Activated CD8-positive, alpha-beta memory T cell treated with anti-CD3 and anti-CD28 coated beads, Interleukin-2, amount 50 U/mL, for 1 hour (primary cell): ENCODE measurements around the gene CDK5RAP2.
"Not testable (repeated sequence)": the region's sequence is repeated elsewhere in the genome, so short reads cannot be mapped to it uniquely, and the experiment has no call there.

Experiments
- DNase-seq: peaks from one replicate; pipeline ENCODE4 v3.0.0-alpha.2; 2020; ENCODE audit errors: extremely low read depth

CDK5RAP2 gene

DNA sequence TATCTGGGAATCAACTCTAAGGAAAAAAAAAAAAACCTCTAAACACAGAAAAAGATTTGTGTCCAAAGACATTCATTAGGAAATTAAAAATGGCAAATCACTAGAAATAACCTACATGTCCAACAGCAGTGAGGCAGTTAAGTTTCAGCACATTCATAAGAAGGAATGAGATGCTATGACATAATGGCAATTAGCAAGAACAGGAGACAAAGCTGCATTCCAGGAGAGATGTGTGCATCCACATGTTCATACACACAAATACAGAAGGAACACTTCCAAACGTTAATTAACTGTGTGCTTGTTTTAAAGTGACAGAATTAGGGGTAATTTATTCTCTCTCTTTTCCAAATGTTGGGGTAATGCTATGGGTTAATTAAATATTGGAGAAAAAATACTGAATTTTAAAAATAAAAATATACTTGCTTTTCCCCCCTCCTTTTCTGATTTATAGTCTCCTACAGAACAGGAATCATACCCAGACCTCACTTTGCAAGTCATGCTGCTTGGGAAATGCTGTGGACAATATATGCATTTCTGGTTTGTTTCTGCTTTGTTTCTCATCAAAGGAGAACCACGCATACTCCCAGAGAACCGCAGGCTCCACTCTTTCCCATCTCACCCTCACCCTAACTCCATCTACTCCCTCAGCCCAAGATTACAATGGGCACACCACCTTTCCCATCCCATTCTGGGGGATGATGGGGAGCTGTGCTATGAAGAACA, 114.1 kb downstream of the CDK5RAP2 start:
- no peak for DNase-seq

DNA sequence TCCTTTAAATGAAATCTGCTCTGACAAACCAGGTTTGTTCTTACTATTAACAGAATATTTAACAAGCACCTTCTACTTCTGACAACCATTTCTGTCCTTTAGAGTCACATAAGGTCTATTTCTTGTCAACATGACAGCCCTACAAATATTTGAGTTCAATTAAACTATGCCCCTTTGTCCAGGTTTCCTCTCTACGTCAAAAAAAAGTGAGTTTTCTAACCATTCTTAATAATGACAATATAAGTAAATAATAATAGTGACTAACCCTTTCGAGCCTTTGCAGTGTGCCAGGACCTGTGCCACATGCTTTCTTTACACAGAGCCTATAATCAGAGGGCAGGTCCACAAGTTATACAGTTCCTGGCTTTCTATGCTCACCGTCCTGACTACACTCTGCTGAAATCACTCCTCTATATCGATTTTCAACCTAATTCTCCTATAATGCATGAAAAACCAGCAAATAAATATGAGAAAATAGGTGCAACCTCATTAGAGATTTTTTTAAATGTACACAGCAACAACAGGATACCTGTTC, 115.0 kb downstream of the CDK5RAP2 start:
- no peak for DNase-seq

DNA sequence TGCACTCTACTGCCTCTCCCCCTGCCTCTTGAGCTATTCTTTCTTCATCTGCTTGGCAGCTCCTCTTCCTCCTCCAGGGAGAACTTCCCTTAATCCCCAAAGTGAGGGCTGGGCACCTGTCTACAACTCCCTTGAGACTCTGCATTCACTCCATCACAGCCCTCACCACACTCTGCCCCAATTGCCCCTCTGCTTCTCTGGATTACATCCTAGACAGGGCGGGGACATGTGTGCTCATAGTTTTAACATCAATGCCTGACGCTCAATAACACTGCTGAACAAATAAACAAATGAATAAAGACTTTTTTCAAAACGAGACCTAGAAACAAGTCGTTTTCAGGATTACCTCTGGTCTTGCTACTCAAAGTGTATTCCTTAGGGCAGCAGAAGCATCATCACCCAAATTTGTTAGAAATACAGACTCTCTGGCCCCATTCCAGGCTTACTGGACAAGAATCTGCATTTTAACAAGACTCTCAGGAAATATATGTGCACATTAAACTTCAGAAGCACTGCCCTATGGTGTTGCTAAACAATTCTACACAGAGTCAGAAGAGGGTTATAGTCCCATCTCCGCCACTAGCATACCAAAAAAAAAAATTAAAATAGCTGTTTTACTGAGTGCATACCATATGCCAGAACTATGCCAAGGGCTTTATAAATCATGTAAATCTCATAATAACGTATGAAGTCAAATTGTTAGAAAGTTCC, 115.6 kb downstream of the CDK5RAP2 start:
- no peak for DNase-seq

DNA sequence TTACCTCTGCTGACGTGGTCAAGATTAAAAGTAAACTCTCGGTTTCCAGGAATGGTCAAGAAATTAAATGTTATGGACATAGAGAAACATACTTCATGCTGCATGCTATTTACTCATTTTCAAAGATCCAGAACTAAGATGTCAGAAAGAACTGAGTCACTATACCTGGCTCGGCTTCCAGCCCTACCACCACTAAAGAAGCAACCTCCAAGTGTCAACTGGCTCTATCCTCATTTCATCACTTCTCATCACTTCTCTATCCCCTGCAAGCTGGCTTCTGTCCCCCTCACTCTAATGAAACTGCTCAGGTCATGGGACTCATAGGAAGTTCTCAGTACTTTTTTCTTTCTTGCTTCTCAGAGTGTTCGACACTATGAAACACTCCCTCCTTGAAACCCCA, 116.2 kb downstream of the CDK5RAP2 start:
- no peak for DNase-seq

DNA sequence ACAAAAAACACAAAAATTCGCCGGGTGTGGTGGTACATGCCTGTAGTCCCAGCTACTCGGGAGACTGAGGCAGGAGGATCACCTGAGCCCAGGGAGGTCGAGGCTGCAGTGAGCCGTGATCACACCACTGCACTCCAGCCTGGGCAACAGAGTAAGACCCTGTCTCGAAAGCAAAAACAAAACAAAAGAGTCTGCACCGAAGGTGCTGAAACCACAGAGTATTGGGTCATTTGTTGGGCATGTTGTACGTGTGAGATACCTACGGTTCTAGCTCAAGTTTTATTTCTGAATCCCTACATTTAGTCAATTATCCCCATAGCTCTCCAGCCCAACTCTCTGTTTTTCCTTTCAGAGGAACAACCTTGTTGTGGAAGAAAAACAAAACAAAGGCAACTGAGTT, 118.3 kb downstream of the CDK5RAP2 start:
- not testable (repeated sequence) for DNase-seq

DNA sequence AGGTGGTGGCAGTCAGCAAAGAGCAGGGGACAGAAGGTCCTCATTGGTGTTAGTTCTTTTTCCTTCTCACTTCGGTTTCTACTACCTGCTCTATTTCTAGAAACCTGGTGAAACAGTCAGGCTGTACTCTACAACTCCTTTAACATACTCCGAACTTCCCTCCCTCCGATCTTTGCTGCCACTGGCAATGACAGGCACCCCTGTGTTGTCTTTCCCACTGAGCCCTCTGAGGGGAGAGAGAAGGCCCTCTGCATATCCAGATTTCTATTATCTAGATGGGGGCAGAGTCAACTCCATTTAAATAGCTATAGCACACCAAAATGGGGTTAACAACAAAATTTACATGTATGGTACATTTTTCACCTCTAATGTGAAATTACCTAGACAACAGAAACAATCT, 123.7 kb downstream of the CDK5RAP2 start:
- no peak for DNase-seq

DNA sequence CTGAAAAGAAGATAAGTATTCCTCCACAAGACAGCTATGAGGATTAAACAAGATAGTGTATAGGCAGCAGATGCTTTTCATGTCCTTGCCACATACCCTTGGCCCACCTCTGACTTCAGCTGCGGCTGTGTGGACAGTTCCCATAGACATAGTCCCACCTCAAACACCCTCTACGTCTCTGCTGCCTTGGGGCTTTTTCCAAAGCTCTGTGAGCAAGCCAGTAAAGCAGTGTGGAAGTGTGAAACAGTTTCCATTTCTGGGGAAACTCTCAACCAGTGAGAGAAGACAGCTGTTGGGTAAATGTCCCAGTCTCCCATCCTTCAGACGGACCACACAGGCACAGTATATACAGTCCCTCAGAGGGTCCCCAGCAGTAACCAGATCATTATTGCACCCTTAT, 125.5 kb downstream of the CDK5RAP2 start:
- DNase-seq: no peak

DNA sequence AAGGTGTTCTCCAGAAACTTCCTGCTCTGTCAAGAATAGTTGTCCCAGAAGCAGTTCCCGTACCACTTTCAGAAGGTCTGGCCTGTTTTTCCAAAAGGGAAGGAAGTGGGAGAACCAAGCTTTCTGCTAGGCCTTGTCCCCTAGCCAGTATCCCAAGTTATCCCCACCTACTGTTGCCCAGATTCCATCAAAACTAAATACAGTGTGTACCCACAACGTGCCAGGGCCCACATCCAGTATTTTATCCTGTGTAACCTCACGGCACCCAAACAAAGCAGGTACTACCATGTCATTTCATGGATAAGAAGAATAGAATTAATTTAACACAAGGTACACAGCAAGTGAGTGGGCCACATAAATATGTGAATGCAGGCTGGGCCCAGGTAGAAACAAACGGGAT, 126.2 kb downstream of the CDK5RAP2 start:
- DNase-seq: no peak

DNA sequence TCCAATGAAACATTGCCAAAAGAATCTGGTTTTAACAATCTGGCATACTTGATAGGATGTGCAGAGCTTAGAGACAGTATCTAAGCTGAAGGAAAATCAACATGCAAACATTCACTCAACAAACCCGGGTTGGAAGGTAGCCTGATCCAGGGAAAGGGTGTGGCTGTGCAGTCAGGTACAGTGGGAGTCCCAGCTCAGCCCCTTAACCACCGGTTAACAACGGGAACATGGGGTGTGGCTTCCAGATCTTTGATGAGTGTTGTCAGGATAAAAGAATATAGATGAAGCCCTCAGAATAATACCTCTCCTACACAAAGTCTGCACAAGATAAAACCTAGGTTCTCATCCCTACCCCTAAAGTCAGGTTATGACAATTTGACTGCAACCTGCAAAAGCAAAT, 127.3 kb downstream of the CDK5RAP2 start:
- DNase-seq: no peak

DNA sequence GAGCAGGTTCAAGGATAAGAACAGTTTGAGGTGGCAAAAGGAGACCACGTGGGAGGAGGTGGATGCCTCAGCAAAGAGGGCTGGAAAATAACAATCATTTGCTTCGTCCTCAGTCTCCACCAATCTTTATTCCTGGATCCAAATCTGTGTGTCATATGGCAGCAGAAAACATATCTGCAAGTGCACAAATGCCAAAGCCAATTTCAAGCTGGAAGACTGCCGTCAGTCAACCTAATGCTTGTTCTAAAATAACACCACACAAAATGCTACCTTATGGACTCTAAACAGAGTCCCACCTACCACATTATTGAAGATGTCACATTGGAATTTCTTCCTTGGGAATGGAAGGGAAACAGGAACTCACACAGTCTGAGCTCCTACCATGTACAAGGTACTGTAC, 129.1 kb downstream of the CDK5RAP2 start:
- DNase-seq: no peak

DNA sequence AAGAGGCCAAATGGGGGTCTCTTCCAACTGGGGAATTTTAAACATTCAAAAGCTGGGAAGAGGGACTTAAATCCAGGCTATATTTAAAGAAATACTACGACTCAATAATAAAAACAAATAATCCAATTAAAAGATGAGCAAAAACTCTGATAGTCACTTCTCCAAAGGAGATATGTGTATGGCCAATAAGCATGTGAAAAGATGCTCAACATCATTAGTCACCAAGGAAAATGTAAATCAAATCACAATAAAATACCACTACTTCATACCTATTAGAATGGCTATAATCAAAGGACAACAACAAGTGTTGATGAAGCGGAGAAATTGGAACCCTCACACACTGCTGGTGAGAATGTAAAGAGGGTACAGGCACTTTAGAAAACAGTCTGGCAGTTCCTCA, 130.4 kb downstream of the CDK5RAP2 start:
- no peak for DNase-seq

DNA sequence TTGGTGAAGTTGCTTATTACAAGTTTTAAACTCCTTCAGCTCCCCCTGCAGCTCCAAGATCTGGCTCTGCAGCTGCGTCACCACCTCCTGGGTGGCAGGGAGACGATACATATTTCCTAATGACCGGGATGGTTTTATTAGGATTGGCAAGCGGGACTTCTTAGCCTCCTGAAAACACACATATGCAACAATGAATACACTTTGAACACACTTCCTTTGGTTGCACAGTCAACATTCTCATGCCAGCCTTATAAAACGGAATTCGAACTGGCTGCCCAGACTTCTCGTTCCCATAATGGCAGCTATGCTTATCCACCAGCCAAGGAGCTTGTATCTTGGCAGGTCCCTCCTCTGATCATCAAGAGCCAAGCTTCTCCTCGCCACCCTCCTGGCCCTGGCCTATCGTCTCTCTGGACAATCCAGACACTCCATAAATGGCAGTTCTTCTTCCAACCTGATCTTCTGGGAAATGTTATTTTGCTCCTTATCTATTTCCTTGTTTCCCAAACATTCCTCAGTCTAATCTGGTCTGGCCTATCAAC, 131.9 kb downstream of the CDK5RAP2 start:
- DNase-seq: no peak

DNA sequence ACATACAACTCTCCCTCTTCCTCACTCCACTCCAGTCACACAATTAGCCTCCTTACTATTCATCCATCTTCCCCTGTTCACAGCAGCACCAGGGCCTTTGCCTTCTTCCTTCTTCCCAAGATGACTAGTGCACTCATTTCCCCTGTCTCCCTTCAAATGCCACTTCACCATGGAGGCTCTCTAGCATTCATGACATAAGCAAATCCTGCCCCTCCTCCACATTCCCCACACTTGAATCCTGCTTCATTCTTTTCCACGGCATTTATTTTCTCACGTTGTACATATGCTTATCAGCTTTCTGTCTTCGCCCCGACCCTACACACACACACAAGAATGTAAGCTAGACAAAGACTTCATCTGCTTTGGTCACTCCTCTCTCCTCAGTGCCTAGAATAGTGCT, 133.3 kb downstream of the CDK5RAP2 start:
- DNase-seq: no peak

DNA sequence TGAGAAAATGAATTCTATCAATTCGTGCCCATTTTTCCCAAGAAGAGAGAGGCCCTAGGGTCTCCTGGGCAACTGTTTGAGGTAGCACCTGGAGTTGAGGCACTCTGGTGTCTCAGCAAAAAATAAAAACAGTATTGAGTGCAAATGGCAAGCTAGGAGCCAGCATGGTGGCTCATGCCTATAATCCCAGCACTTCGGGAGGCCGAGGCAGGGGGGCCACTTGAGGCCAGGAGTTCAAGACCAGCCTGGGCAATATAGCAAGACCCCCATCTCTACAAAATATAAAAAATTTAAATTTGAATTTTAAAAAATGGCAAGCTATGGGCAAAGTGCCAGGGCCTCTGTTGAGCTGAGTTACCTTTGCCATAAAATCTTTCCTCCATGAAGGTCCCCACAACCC, 136.0 kb downstream of the CDK5RAP2 start:
- DNase-seq: no peak

DNA sequence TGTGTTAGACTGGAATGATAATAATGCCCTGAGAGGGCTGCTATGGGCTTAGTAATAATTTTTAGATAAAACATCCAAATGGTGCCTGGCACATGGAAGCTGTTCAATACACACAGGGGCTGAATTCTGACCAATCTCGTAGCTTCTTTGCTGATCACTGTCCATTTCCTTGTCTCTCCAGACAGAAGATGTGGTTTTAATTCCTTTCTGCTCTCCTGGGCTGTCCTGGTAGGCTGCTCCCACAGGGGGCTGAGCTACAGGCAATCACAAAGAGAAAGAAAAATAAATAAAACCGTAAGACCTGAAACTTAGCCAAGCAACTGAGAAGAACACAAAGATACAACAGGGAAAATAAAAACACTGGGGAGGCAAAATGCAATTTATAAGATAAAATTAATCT, 136.5 kb downstream of the CDK5RAP2 start:
- no peak for DNase-seq

DNA sequence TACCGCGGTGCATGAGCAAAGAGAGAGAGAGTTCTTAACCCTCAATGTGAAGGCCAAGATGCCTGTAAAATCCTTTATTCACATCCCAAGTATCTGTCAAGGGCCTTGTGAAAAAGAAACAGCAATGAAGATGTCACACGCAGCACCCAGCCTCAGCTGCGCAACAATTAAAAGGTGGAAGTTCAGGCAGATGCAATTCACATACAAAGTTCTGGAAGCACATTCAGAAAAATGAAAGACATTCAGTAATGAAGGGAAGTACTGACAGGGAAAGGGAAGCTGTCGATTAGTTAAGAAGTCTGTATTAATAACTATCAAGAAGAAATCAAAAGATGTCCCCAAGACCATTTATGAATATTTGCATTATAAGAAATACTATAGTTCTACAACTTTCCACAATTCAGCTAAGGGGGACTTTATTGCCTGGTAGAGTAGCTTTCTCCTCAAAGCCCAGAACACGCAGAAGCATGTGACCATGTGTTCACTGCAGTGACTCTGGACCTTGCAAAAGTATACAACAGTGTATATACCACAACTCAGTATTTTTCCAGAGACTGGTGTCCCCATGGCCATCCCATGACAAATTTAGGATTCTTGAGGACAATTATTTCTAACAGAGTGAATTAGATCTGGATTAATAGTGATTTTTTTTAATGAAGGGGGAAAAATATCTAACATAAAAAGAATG, 137.5 kb downstream of the CDK5RAP2 start:
- DNase-seq: no peak

DNA sequence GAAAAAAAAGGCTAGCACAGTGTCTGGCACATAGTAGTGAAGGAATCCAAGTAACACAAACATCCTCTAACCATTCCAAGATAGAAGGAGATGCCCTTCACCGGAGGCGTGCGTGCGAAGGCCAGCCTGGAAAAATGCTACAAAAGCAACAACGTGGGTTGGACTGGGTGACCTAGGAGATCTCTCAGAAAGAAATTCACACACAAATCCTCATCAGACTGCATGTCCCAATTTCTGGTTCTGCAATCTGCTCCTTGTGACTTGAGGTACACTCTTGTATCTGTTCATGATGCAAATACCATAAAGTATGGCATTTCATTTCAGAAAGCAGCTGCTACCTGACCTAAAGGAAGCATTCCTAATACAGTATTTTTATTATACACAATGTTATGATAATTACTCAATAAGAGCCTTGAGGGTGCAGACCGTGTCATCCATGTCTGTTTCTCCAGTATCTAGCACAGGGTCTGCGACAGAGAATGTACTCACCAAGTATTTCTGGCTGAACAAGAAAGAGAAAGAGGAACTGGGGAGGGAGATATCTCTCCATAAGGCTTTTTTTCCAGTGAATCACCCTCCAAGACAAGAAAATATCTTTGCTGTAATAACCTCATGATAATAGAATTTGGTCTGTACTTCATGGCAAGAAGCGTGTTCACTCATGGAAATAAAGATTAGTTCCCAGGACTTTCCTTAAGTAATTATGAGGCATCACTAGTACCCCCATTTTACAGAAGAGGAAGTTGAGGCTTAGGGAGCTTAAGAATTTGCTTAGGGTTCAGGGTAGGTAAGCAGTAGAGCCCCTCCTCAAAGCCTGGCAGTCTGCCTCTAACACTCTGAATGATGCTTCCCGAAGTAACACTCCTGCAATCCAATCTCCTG, 138.3 kb downstream of the CDK5RAP2 start:
- no peak for DNase-seq

DNA sequence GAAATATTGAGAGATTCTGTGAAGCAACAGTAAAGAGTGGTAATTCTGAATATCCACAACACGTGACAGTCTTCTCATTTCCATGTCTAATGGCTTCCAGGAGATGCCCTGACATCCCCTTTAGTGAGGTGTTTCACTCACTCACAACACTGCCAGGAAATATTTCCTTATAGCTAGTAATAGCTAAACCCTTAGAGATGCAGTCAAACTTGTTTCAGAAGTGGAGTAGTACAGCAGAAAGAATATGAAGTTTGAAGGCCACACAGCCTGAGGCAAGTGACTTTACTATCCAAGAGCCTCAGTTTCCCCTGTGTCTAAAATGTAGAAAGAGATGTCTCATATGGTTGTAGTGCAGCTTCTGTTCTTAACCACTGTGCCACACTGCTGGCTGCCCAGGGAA, 139.2 kb downstream of the CDK5RAP2 start:
- no peak for DNase-seq

DNA sequence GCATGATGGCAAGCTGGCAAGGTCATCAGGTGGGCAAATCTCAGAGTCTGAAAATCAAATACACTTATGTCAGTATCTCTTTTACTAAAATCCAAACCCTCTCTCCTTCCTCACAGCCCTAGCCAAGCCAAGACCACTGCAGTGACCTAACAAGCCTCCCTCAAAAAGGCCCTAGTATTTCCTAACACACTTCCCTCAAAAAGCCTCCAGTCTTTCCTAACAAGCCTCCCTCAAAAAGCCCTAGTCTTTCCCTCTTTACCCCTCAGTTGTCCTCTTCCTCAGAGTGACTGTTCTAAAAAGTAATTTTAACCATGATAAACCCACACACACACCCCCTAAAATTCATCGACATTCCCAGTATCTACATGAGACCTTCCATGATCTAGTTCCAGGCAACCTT, 140.0 kb downstream of the CDK5RAP2 start:
- no peak for DNase-seq

DNA sequence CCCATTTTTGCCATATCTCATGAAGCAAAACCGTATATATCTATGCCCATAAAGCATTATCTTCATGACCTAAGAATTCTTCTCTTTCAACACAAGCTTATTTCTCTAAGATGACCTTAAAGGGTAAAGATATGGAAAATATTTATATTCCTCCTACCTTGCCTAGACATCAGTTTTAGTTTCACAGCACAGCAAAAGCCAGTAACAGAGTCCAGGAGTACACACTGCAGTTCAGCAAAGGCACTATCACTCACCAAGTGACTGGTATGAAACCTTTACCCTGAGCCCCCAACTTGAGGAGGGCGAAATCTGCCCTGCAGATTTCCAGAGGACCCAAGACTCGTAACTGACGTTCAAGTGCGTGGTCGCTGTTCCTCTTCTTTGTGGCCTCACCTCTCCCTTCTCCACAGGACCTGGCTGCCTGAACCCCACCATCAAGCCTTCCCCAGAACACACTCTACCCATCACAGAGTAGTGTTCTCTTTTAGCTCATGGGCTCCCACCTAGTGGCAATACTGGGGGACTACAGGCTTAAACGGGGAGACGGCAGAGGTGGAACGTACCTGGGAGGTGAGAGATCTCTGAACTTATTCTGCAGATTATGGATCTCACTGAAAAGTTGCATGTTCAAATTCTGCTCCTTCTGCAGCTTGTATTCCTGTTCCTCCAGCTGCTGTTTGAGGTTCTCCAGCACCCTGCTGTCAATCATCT, 141.0 kb downstream of the CDK5RAP2 start:
- no peak for DNase-seq

DNA sequence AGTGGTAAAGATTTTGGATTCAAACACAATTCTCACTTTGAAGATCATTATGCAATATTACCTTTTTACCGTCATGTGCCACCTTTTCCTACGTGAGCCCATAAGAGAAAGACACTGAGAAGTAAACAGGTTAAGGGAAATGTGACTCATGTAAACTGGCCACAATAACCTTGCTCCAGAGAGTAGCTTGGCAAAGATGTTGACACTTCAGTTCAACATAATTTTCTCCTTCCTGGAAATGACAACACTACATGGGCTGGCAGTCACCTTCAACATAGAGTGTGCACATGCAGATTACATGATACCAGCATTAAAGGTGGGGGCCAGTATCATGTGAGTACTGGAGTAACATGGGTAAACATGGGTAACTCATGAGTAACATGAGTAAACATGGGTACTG, 141.9 kb downstream of the CDK5RAP2 start:
- no peak for DNase-seq
